ENCODE measurements around the gene SIM1. TPM values are rescaled to one million over a fixed set of nuclear protein-coding genes. Genes with fewer than 3 reads are reported as not detected.

SIM1 gene
- total RNA-seq, 2 experiments from 2014 or later, result not detected

GRCh38 chr6:100455230-100456124 is 9.2 kb downstream of the SIM1 start:
- DNase-seq (no peak), ATAC-seq (ENCODE audit: poor library complexity) (no peak)
- Mint-ChIP-seq H3K9me3 (peaks cover 9% of the 10 kb centered on the region), H3K4me1 (ENCODE audit: low read depth) (no peaks in the 10 kb centered on the region), H3K4me3 (no peak overlapping the region), H3K36me3 (ENCODE audit: low read depth) (no peaks in the 10 kb centered on the region), H3K27me3 (peaks cover 20% of the 10 kb centered on the region), H3K27ac (no peak overlapping the region)
- H3K4me1 ChIP-seq (ENCODE audit: insufficient read depth, low read length), result peaks cover 4% of the 10 kb centered on the region
- no peak overlapping the region for H3K4me3 ChIP-seq (ENCODE audit: low read length)
- no peak overlapping the region for H3K27ac ChIP-seq (ENCODE audit: low read depth in 1 of 2, low read length in 2 of 2)
- no peak for TF ChIP-seq CTCF (IDR thresholded peaks at IDR 0.05)
- intact Hi-C loops (cut with DNase I, micrococcal nuclease), result loop anchor here in 1 of 2 experiments (5.0 kb wide), 1 partner anchor 1623 kb away; the partner anchor contains the start of gene POU3F2
- CTCF ChIA-PET, result no interaction called here
- peaks cover 37 to 43% of the 10 kb centered on the region in 2 experiments for H3K9me3 ChIP-seq (ENCODE audit: control insufficient read depth in 1 of 2, insufficient read depth in 1 of 2, low read length in 2 of 2)
- H3K36me3 ChIP-seq (ENCODE audit: insufficient read depth, low read length), result no peaks in the 10 kb centered on the region
- peaks cover 91 to 96% of the 10 kb centered on the region in 2 experiments for H3K27me3 ChIP-seq (ENCODE audit: control insufficient read depth in 1 of 2, insufficient read depth in 2 of 2, low read length in 2 of 2)
- POLR2A ChIA-PET, result interaction anchor here (1.0 kb wide), 1 partner anchor 14 kb away, joined by 3 read pairs; no protein-coding TSS in a partner anchor

GRCh38 chr6:100454551-100455229 is 10.0 kb downstream of the SIM1 start:
- no peaks in the 10 kb centered on the region for H3K4me1 Mint-ChIP-seq (ENCODE audit: low read depth)
- DNase-seq (no peak), ATAC-seq (ENCODE audit: poor library complexity) (no peak)
- H3K36me3 Mint-ChIP-seq (ENCODE audit: low read depth), result no peaks in the 10 kb centered on the region
- Histone ChIP-seq H3K27me3 (ENCODE audit: control insufficient read depth in 1 of 2, insufficient read depth in 2 of 2, low read length in 2 of 2) (peaks cover 90 to 98% of the 10 kb centered on the region in 2 experiments), H3K4me1 (ENCODE audit: insufficient read depth, low read length) (peaks cover 4% of the 10 kb centered on the region), H3K9me3 (ENCODE audit: control insufficient read depth in 1 of 2, insufficient read depth in 1 of 2, low read length in 2 of 2) (peaks cover 31 to 43% of the 10 kb centered on the region in 2 experiments), H3K27ac (ENCODE audit: low read depth in 1 of 2, low read length in 2 of 2) (no peak overlapping the region), H3K4me3 (ENCODE audit: low read length) (no peak overlapping the region), H3K36me3 (ENCODE audit: insufficient read depth, low read length) (no peaks in the 10 kb centered on the region)
- CTCF ChIA-PET, result no interaction called here
- intact Hi-C loops (cut with DNase I, micrococcal nuclease), result loop anchor here in 1 of 2 experiments (5.0 kb wide), 1 partner anchor 1622 kb away; the partner anchor contains the start of gene POU3F2
- TF ChIP-seq CTCF (IDR thresholded peaks at IDR 0.05), result no peak
- H3K4me3 Mint-ChIP-seq, result no peak overlapping the region
- peaks cover 12% of the 10 kb centered on the region for H3K27me3 Mint-ChIP-seq
- POLR2A ChIA-PET, result interaction anchor here (1.0 kb wide), 1 partner anchor 15 kb away, joined by 3 read pairs; no protein-coding TSS in a partner anchor
- H3K27ac Mint-ChIP-seq, result no peak overlapping the region
- peaks cover 9% of the 10 kb centered on the region for H3K9me3 Mint-ChIP-seq

- Mint-ChIP-seq H3K4me3 (no peak overlapping the region), H3K27me3 (peaks cover 5% of the 10 kb centered on the region), H3K27ac (no peak overlapping the region), H3K36me3 (ENCODE audit: low read depth) (no peaks in the 10 kb centered on the region), H3K9me3 (peaks cover 9% of the 10 kb centered on the region), H3K4me1 (ENCODE audit: low read depth) (no peaks in the 10 kb centered on the region)
- no peak overlapping the region for H3K4me3 ChIP-seq (ENCODE audit: low read length)
- intact Hi-C loops (cut with DNase I, micrococcal nuclease), result no loop called here
- H3K27ac ChIP-seq (ENCODE audit: low read depth in 1 of 2, low read length in 2 of 2), result no peak overlapping the region
- no peaks in the 10 kb centered on the region for H3K36me3 ChIP-seq (ENCODE audit: insufficient read depth, low read length)
- POLR2A ChIA-PET, result interaction anchor here (1.0 kb wide), 1 partner anchor 15 kb away, joined by 3 read pairs; no protein-coding TSS in a partner anchor
- peaks cover 4% of the 10 kb centered on the region for H3K4me1 ChIP-seq (ENCODE audit: insufficient read depth, low read length)
- ATAC-seq (ENCODE audit: poor library complexity) (no peak), DNase-seq (no peak)
- CTCF ChIA-PET, result no interaction called here
- peaks cover 24 to 50% of the 10 kb centered on the region in 2 experiments for H3K9me3 ChIP-seq (ENCODE audit: control insufficient read depth in 1 of 2, insufficient read depth in 1 of 2, low read length in 2 of 2)
- peaks cover 89 to 98% of the 10 kb centered on the region in 2 experiments for H3K27me3 ChIP-seq (ENCODE audit: control insufficient read depth in 1 of 2, insufficient read depth in 2 of 2, low read length in 2 of 2)
- TF ChIP-seq CTCF (IDR thresholded peaks at IDR 0.05), result no peak
These were observed 10.8 kb downstream of the SIM1 start for GRCh38 chr6:100453701-100454521.
